Vagina (tissue), 2 donors: ENCODE results near the gene ZNF688. TPM values are rescaled to one million over a fixed set of nuclear protein-coding genes. Genes with fewer than 3 reads are reported as not detected.

Source experiments
- DNase-seq, 2 donors: peaks; one replicate each; pipeline ENCODE4 v3.0.0-alpha.2; 2017; ENCODE audit errors: extremely low spot score in 2 of 2
- H3K27ac ChIP-seq: fragments of 200-600 bp; sonication (generic); one replicate; pipeline ENCODE4 v1.5.1; 2019
- H3K27me3 ChIP-seq: fragments of 200-600 bp; sonication (generic); one replicate; pipeline ENCODE4 v1.5.1; 2019
- H3K36me3 ChIP-seq, 2 donors: fragments of 200-600 bp; sonication (generic); one replicate each; pipeline ENCODE4 v1.5.1; 2017 to 2019
- H3K4me1 ChIP-seq: fragments of 200-600 bp; sonication (generic); one replicate; pipeline ENCODE4 v1.5.1; 2019
- H3K4me3 ChIP-seq, 2 donors: fragments of 200-600 bp; sonication (generic); 1 replicate in 1 of 2; 2 replicates in 1 of 2; pipeline ENCODE4 v1.5.1; 2016 to 2019
- H3K9me3 ChIP-seq: fragments of 200-600 bp; sonication (generic); one replicate; pipeline ENCODE4 v1.5.1; 2019
- POLR2A ChIP-seq, 2 donors: fragments of 450-650 bp; IDR thresholded peaks; one replicate each; pipeline ENCODE4 v1.6.1; 2017; ENCODE audit warnings: antibody characterized with exemption in 2 of 2, mild to moderate bottlenecking in 2 of 2, moderate library complexity in 2 of 2
- POLR2AphosphoS5 ChIP-seq, 2 donors: sonication (generic); formaldehyde crosslinking; IDR thresholded peaks; one replicate each; pipeline ENCODE4 v1.9.0; 2017; ENCODE audit warnings: antibody characterized with exemption in 2 of 2, mild to moderate bottlenecking in 2 of 2, low read depth in 1 of 2; ENCODE audit not compliant: insufficient read depth in 1 of 2
- intact Hi-C: fragments of 100-400 bp; cut with DNase I; formaldehyde crosslinking; loops from one replicate; pipeline ENCODE4 v1.15.1; 2023
- total RNA-seq: library from RNA; depleted of rRNA; stranded (reverse); fragments of >200 nt; gene quantifications from one replicate; pipeline ENCODE4 v1.2.3, GENCODE V29; 2016
- TF ChIP-seq, protein P1 (sequence below), 3 experiments: fragments of 450-650 bp in 2 of 3; fragments of 200-600 bp in 1 of 3; sonication (generic) in 1 of 3; IDR thresholded peaks; one replicate each; pipeline ENCODE4 v1.5.1; 2017 to 2019; ENCODE audit warnings: antibody characterized with exemption in 3 of 3, mild to moderate bottlenecking in 2 of 3, moderate library complexity in 2 of 3

The ZNF688 gene
- total RNA-seq, 1 donor from 2014 or later = 20.1 TPM

DNA sequence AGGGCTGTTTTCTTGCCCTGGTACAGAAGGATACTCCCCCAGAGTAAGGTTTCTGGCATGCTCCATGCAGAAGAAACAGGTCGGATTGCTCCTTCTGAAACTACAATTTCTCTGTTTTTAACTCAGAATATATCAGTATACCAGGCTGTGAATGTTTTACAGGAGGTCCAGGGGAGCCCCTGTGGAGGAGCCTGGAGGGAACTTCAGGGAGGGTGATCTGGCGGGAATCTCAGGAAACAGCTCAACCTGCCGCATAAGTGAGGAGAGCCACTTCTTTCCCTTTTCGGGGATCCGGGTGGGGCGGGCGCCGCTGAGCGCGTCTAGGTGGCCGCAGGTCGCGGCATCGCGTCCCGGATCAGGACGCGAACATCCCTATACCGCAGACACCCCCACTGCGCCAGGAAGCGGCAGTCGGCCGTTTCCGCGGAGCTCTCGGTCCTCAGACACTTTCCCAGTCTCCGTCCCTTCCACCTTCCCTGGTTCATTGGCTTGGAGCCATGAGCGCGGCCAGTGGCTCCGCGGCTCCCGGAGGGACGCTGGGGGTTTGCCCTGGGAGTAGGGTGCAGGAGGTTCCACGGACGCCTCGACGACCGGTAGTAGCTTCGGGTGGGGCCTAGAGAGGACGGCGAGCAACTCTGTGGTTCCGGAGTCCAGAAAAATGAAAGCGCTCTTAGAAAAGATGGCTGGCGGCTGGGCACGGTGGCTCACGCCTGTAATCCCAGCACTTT is 10.3 kb downstream of the ZNF688 start:
- Histone ChIP-seq H3K4me3 (peak overlapping the region; percentile 43 to 62), H3K27me3 (no peaks in the 10 kb centered on the region), H3K36me3 (no peaks in the 10 kb centered on the region), H3K9me3 (no peaks in the 10 kb centered on the region), H3K27ac (peak overlapping the region; percentile 51), H3K4me1 (peaks cover 27% of the 10 kb centered on the region)
- no peak for DNase-seq
- intact Hi-C loops = no loop called here
- TF ChIP-seq POLR2A (IDR thresholded peaks at IDR 0.05) (no peak), POLR2AphosphoS5 (IDR thresholded peaks at IDR 0.05; ENCODE audit: insufficient read depth in 1 of 2, low read depth in 1 of 2) (peak in 1 of 2 donors; percentile 52)
- TF ChIP-seq, protein P1, sequence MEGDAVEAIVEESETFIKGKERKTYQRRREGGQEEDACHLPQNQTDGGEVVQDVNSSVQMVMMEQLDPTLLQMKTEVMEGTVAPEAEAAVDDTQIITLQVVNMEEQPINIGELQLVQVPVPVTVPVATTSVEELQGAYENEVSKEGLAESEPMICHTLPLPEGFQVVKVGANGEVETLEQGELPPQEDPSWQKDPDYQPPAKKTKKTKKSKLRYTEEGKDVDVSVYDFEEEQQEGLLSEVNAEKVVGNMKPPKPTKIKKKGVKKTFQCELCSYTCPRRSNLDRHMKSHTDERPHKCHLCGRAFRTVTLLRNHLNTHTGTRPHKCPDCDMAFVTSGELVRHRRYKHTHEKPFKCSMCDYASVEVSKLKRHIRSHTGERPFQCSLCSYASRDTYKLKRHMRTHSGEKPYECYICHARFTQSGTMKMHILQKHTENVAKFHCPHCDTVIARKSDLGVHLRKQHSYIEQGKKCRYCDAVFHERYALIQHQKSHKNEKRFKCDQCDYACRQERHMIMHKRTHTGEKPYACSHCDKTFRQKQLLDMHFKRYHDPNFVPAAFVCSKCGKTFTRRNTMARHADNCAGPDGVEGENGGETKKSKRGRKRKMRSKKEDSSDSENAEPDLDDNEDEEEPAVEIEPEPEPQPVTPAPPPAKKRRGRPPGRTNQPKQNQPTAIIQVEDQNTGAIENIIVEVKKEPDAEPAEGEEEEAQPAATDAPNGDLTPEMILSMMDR (IDR thresholded peaks at IDR 0.05) = no peak

DNA sequence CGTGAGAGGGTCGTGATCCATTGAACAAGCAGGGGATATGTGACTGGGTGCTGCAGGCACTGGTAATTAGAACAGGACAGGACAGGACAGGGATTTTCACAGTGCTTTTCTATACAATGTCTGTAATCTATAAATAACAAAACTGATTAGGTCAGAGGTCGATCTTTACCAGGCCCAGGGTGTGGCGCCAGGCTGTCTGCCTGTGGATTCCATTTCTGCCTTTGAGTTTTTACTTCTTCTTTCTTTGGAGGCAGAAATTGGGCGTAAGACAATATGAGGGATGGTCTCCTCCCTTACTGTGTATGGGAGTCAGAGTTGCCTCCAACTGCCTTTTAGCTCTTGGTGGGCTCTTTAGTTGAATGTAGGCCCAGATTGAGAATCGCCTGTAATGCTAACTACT is 11.8 kb downstream of the ZNF688 start:
- Histone ChIP-seq H3K27ac (no peak overlapping the region), H3K27me3 (no peaks in the 10 kb centered on the region), H3K4me1 (peaks cover 26% of the 10 kb centered on the region), H3K36me3 (peaks cover 0 to 15% of the 10 kb centered on the region in 2 donors), H3K9me3 (no peaks in the 10 kb centered on the region), H3K4me3 (no peak overlapping the region)
- intact Hi-C loops = loop anchor here (2.0 kb wide), 1 partner anchor 25 kb away; the partner anchor contains the start of gene ZNF747
- TF ChIP-seq, protein P1 (IDR thresholded peaks at IDR 0.05) = no peak
- TF ChIP-seq POLR2AphosphoS5 (IDR thresholded peaks at IDR 0.05; ENCODE audit: insufficient read depth in 1 of 2, low read depth in 1 of 2) (no peak), POLR2A (IDR thresholded peaks at IDR 0.05) (no peak)
- no peak for DNase-seq

DNA sequence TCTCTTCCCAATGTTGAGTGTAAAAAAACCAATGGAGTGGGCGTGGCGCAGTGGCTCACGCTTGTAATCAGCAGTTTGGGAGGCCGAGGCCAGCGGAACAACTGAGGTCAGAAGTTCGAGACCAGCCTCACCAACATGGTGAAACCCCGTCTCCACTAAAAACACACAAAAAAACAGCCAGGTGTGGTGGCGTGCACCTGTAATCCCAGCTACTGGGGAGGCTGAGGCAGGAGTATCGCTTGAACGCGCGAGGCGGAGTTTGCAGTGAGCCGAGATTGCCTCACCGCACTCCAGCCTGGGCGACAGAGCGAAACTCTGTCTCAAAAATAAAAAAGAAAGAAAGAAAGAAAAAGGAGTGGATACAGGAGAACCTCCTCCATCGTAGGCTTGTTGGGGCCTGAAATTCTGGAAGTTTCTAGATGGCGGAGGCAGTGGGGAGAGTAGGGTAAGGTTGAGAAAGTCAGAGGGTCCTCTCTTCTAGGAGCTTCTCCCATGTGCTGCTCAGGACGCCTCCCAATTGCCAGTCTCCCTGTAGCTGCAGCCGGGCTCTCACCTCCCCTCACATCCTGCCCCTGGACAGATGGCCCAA is 12.6 kb downstream of the ZNF688 start:
- Histone ChIP-seq H3K27ac (peak overlapping the region; percentile 77), H3K4me3 (peak overlapping the region; percentile 78 to 95), H3K9me3 (no peaks in the 10 kb centered on the region), H3K27me3 (no peaks in the 10 kb centered on the region), H3K36me3 (peaks cover 0 to 16% of the 10 kb centered on the region in 2 donors), H3K4me1 (peaks cover 26% of the 10 kb centered on the region)
- no peak for DNase-seq
- intact Hi-C loops = loop anchor here (1.0 to 2.0 kb wide), 2 partner anchors 24 to 26 kb away; partner anchors contain the start of genes ZNF747 and ZNF785
- TF ChIP-seq POLR2AphosphoS5 (IDR thresholded peaks at IDR 0.05; ENCODE audit: insufficient read depth in 1 of 2, low read depth in 1 of 2) (no peak), POLR2A (IDR thresholded peaks at IDR 0.05) (peak in 1 of 2 donors; percentile 17)

DNA sequence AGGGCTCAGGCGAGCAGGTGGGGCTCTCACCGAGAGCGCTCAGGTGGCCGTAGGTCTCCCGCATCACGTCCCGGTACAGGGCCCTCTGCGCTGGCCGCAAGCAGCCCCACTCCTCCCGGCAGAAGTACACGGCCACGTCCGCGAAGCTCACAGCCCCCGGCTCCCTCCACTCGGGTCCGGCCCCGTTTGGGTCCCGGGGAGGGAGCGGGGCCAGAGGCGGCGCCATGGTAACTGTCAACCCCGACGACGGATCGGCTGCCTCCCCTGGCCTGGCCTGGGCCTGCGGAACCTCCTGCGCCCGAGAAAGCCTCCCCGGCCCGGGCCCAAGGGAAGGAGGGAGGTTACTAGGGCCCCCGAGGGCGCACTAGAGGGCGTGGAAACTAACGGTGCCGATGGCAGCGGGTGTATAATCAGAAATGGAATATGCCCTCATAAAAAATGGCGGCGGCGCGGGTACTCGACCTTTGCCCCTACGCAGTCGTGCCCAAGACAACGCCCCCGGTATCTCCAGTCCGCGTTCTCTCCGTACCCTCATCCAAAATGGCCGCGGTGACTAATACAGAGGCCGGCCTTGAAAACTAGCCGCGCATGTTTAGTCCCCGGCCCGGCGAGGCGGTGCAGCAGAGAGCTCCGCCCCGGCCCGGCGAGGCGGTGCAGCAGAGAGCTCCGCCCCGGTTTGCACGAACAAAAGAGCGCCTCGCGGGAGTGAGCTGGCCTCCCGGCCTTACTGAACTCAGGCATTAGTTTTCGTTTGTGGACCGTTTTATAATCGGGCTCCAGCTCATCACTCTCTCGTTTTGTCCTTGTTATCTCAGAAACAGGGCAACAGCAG is 13.3 kb downstream of the ZNF688 start, which contains the start of gene ZNF764:
Gene ZNF764, minus strand, starts transcription at position 418 of the 832 bp plus-strand sequence. Its CDS starts 192 bp downstream, at position 226.
- peak in 1 of 2 donors; percentile 98 for DNase-seq
- Histone ChIP-seq H3K27ac (peak within 1 kb of the TSS; percentile 77), H3K9me3 (no peaks in the 10 kb centered on the region), H3K4me1 (peaks cover 31% of the 10 kb centered on the region), H3K4me3 (peak within 1 kb of the TSS; percentile 78 to 95), H3K27me3 (no peaks in the 10 kb centered on the region), H3K36me3 (peaks cover 0 to 16% of the 10 kb centered on the region in 2 donors)
- peak; percentile 86 to 99 for TF ChIP-seq POLR2AphosphoS5 (IDR thresholded peaks at IDR 0.05; ENCODE audit: insufficient read depth in 1 of 2, low read depth in 1 of 2)
- TF ChIP-seq POLR2A (IDR thresholded peaks at IDR 0.05) = no peak
- TF ChIP-seq, protein P1 (IDR thresholded peaks at IDR 0.05) = peak in 1 of 3 experiments; percentile 16
- intact Hi-C loops = loop anchor here (1.0 to 2.0 kb wide), 2 partner anchors 23 to 27 kb away; partner anchors contain the start of genes ZNF747 and ZNF785

DNA sequence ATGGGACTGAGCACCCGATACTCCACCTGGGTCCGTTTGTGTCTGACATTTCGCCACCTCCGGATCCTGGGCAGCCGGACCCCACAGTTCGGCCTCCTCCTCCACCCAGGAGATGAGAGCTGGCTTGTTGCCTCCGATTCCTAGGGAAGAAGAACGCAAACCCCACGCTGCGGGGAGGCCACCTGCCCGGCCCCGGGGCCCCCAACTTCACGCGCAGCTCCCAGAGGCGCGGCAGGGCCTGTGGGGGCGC is 13.9 kb downstream of the ZNF688 start:
- TF ChIP-seq, protein P1 (IDR thresholded peaks at IDR 0.05) = no peak
- TF ChIP-seq POLR2AphosphoS5 (IDR thresholded peaks at IDR 0.05; ENCODE audit: insufficient read depth in 1 of 2, low read depth in 1 of 2) = no peak
- TF ChIP-seq POLR2A (IDR thresholded peaks at IDR 0.05) = no peak
- H3K27ac ChIP-seq = peak overlapping the region; percentile 77
- peaks cover 31% of the 10 kb centered on the region for H3K4me1 ChIP-seq
- H3K4me3 ChIP-seq = peak overlapping the region; percentile 78 to 95
- no peaks in the 10 kb centered on the region for H3K27me3 ChIP-seq
- peaks cover 0 to 16% of the 10 kb centered on the region in 2 donors for H3K36me3 ChIP-seq
- H3K9me3 ChIP-seq = no peaks in the 10 kb centered on the region
- intact Hi-C loops = no loop called here
- DNase-seq = no peak
